ENCODE results near the gene DUSP10.

DUSP10 gene

GRCh38 chr1:221781102-221781755, 39.3 kb upstream of the DUSP10 start:
- H3K4me3 ChIP-seq (ENCODE audit: insufficient read depth, low read length, poor library complexity, severe bottlenecking): no peak overlapping the region
- H3K9ac ChIP-seq (ENCODE audit: low read length): no peak overlapping the region
- no peaks in the 10 kb centered on the region for H3K79me2 ChIP-seq (ENCODE audit: insufficient read depth, low read length)
- H3K4me2 ChIP-seq (ENCODE audit: low read depth, low read length, poor library complexity, severe bottlenecking): no peak overlapping the region
- no peaks in the 10 kb centered on the region for H3K9me3 ChIP-seq (ENCODE audit: insufficient read depth, low read length)
- TF ChIP-seq CTCF (IDR thresholded peaks at IDR 0.05; ENCODE audit: insufficient read depth, low read length, poor library complexity, severe bottlenecking): no peak
- TF ChIP-seq EZH2phosphoT487 (conservative IDR thresholded peaks at IDR 0.05; ENCODE audit: low read length): no peak
- H3K36me3 ChIP-seq (ENCODE audit: low read length): no peaks in the 10 kb centered on the region
- H3K9me2 ChIP-seq (replicated peaks; ENCODE audit: insufficient read depth, low read length): no peaks in the 10 kb centered on the region
- no peaks in the 10 kb centered on the region for H4K20me1 ChIP-seq (ENCODE audit: low read depth, low read length)
- H3F3A ChIP-seq (ENCODE audit: insufficient read depth): peaks cover 27% of the 10 kb centered on the region
- no peak overlapping the region for H3K27ac ChIP-seq (ENCODE audit: low read depth, low read length)
- H2AFZ ChIP-seq (ENCODE audit: low read depth, low read length, severe bottlenecking): no peak overlapping the region
- H3K27me3 ChIP-seq (ENCODE audit: low read length): no peaks in the 10 kb centered on the region

- no peak overlapping the region for H2AFZ ChIP-seq (ENCODE audit: low read depth, low read length, severe bottlenecking)
- H3K4me3 ChIP-seq (ENCODE audit: insufficient read depth, low read length, poor library complexity, severe bottlenecking): no peak overlapping the region
- no peaks in the 10 kb centered on the region for H3K9me3 ChIP-seq (ENCODE audit: insufficient read depth, low read length)
- no peaks in the 10 kb centered on the region for H3K36me3 ChIP-seq (ENCODE audit: low read length)
- no peak overlapping the region for H3K9ac ChIP-seq (ENCODE audit: low read length)
- peaks cover 36% of the 10 kb centered on the region for H3F3A ChIP-seq (ENCODE audit: insufficient read depth)
- no peaks in the 10 kb centered on the region for H3K79me2 ChIP-seq (ENCODE audit: insufficient read depth, low read length)
- no peak overlapping the region for H3K4me2 ChIP-seq (ENCODE audit: low read depth, low read length, poor library complexity, severe bottlenecking)
- no peak for TF ChIP-seq EZH2phosphoT487 (conservative IDR thresholded peaks at IDR 0.05; ENCODE audit: low read length)
- no peak for TF ChIP-seq CTCF (IDR thresholded peaks at IDR 0.05; ENCODE audit: insufficient read depth, low read length, poor library complexity, severe bottlenecking)
- no peaks in the 10 kb centered on the region for H3K9me2 ChIP-seq (replicated peaks; ENCODE audit: insufficient read depth, low read length)
- no peak overlapping the region for H3K27ac ChIP-seq (ENCODE audit: low read depth, low read length)
- no peaks in the 10 kb centered on the region for H3K27me3 ChIP-seq (ENCODE audit: low read length)
- no peaks in the 10 kb centered on the region for H4K20me1 ChIP-seq (ENCODE audit: low read depth, low read length)
These were observed 38.3 kb upstream of the DUSP10 start for GRCh38 chr1:221780175-221780574.

- Histone ChIP-seq H3K4me2 (ENCODE audit: low read depth, low read length, poor library complexity, severe bottlenecking) (no peak overlapping the region), H3K9ac (ENCODE audit: low read length) (no peak overlapping the region), H3K9me2 (replicated peaks; ENCODE audit: insufficient read depth, low read length) (no peaks in the 10 kb centered on the region), H3K36me3 (ENCODE audit: low read length) (no peaks in the 10 kb centered on the region), H3K27ac (ENCODE audit: low read depth, low read length) (no peak overlapping the region), H3K27me3 (ENCODE audit: low read length) (no peaks in the 10 kb centered on the region), H3K79me2 (ENCODE audit: insufficient read depth, low read length) (no peaks in the 10 kb centered on the region), H4K20me1 (ENCODE audit: low read depth, low read length) (no peaks in the 10 kb centered on the region), H3K9me3 (ENCODE audit: insufficient read depth, low read length) (no peaks in the 10 kb centered on the region), H3K4me3 (ENCODE audit: insufficient read depth, low read length, poor library complexity, severe bottlenecking) (no peak overlapping the region), H2AFZ (ENCODE audit: low read depth, low read length, severe bottlenecking) (no peak overlapping the region), H3F3A (ENCODE audit: insufficient read depth) (peaks cover 36% of the 10 kb centered on the region)
- TF ChIP-seq EZH2phosphoT487 (conservative IDR thresholded peaks at IDR 0.05; ENCODE audit: low read length) (no peak), CTCF (IDR thresholded peaks at IDR 0.05; ENCODE audit: insufficient read depth, low read length, poor library complexity, severe bottlenecking) (no peak)
These were observed 37.9 kb upstream of the DUSP10 start for GRCh38 chr1:221779771-221780170.
